GM19452 (cell line): ENCODE data around the gene ATRNL1.

ENCODE experiments used
- ATAC-seq: cut with Tn5 transposase; IDR thresholded peaks from one replicate; pipeline ENCODE4 v1.9.1; 2021; ENCODE audit not compliant: unreplicated experiment

ATRNL1 gene

DNA sequence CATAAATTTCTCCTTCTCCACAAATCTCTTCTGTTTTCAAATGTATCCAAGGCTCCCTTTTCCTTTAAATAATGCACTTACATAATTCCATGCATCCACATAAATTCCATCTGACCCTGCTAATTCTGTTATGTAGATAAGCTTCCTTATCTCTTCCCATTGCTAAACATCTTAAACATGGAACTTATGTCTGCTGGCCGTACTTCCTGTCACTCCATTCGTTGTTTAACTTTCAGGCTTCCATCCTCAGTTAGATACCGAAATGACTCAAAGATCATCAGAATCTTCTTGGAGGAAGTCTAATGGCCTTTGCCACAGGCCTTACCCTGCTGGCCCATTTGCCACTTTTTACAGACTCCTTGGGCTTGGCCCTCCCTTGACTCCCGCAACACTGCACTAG is 848.9 kb downstream of the ATRNL1 start:
- no peak for ATAC-seq

DNA sequence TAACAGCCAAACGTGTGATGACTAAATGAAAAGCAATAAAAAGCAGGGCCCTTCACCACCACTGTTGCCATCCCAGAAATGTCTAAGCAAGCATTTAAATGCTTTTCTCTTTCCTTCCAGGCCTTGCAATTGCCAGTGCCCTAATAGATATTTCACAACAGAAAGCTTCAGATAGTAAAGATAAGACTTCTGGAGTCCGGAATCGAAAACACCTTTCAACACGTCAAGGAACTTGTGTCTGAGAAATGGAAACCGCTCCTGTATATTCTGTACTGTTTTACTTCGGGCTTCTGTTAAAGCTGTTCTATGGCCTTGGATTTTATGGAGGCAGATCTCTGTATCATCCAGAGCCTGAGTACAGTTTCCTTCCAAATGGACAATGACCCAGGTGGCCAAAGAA is 851.4 kb downstream of the ATRNL1 start:
- no peak for ATAC-seq

DNA sequence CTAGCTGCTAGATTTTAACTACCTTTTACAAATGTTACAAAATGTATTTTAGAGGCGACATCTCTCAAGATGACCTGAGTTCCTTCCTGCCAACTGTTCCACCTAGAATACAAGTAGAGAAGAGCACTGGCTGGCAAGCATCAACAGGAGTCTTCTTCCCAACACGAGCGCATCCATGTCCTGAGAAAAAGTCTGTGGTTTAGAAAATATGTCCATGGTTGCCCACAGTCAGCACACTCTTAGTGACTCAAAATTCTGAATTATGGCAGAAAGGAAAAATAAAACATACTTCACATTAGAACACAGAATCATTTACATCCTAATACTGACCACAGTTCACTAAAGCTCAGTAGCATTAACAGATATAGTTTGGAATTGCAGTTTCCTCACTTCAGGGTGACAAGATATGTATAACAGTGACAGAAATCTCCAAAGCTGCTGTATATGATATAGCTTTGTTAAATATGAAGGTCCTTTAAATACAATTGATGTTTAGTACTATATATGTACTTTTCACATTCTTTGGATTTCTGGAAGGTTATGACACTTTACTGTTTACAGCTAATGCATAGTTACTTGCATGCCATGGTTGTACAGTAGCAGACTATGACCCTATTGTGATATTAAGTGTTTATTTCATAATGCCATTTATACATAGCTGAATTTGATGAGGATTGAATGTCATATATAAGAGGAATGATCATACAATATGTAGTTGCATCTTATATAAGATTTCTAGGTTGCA is 852.7 kb downstream of the ATRNL1 start:
- no peak for ATAC-seq

DNA sequence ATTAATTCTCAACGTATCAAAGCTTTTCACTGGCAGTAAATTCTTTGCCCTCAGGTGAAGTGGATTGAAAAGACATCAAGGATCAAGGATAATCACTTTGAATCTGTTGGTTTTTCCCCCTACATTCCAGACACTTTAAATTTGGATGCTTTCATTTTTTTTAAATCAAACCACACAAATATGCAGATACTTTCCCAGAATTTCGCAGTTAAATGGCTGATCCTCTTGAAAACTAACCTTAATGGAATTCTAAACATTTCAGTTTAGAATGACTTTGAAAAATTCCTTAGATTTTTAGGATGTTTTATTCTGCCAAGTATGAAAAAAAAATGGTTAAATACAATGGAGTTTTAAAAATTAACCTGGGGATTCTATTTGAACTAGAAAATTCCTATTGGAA is 853.9 kb downstream of the ATRNL1 start:
- ATAC-seq: no peak

DNA sequence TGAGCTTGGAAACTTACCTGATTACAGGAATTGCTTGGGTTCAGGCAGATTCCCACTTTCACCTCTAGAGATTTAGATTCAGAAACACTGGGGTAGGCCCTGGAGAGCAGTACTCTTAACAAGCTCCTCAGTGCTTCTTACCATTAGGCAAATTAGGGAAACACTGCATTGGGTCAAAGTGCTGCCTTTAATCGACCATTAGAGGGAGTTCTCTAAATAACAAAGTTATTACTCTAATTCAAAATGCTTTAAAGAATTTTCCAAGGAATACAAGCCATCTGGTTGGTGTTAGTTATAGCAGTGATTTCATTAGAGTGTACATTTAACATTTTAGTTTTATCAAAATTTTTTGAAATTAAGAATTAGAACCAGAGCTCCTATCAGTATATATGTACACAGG is 855.3 kb downstream of the ATRNL1 start:
- ATAC-seq: no peak

DNA sequence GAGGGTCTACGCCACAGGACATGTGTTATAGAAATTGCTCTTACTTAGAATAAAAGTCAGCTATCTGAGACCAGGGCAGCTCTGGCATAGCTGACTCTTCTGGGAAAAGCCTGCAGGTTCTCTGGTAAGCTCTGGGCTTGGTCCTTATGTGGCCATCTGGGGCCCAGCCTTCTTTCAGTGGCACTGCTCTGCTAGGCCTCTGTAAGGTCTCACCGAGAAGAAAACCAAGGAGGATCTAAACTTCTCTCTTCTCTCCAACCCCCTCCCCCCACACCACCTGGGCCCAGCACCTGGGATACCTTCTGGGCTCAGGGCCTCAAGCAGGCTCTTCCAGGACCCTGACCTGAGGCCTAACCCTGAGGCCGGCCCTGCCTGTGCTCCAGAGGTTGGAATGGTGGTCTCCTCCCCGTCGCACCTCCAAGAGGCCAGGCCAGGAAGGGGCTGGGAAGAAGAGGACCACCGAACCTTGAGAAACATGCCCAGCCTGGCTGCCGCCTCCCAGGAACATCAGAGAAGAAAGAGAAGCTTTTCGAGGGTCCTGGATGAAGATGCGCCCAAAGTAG is 856.2 kb downstream of the ATRNL1 start:
- ATAC-seq: no peak

DNA sequence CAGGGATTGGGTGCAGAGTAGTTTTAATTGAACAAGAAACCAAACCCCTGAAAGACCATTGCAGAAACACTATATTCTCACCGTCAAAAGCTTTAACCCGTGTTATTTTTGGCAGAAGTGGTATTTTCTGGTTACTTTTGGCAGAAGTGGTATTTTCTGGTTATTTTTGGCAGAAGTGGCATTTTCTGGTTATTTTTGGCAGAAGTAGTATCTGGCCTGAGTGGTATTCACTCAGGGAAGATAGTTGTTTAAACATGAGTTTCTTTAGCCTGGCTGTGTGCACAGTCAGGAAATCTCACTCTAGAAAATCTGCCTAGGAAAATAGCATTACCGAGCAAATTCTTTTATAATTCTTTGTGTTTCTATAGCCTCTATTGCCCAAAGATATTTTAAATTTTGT is 857.2 kb downstream of the ATRNL1 start:
- no peak for ATAC-seq

DNA sequence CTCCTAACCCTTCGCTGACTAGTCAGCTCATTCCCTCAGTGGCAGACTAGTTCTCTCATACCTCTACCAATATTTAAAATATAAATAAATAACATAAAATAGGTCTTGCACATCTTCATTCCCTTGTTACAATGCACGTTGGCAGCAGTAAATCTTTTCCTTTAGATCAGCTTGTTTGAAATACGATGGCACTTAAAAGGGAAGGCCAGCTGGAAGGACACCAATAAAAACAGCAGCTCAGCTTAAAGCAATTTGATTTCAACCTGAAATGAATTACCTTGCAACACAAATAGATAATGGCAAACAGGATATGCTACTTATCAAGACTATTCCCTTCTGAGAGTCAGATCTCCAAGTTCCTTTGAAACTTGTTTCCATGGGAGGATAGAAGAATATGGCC is 858.1 kb downstream of the ATRNL1 start:
- ATAC-seq: no peak

DNA sequence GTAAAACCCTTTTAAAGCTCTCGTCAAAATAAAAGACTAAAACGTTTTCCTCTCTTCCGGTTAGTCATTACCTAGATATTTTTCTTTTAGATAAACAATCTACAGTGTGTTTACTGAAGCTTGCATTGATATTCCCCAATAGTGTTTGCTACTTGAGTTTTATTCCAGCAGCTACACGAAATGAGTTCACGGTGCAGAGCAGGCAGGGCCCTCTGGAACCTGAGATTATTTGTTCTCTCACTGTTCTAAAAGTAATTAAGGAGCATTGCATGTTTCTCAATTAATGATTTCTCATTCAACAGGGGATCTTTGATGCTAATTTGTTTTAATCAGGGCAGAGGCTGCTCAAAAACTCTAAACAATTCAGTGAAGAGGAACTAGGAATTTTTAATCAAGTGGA is 860.1 kb downstream of the ATRNL1 start:
- no peak for ATAC-seq

DNA sequence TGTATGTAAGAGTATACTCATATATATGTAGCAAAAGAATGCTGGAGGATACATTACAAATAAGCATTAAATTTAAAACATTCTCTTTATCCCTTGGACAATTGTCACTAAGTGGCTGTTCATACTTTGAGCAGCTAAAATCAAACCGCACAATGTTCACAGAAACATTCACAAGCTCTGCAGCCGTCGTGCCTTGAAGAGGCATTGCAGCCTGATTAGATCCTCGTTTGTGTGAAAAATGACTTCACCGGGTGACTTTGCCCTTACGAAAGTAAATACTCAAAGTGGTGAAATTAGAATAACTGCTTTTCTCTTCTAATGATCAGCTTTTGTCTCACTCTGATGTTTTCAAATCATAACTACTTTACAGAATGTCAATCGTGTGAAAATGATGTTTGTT is 860.8 kb downstream of the ATRNL1 start:
- no peak for ATAC-seq

DNA sequence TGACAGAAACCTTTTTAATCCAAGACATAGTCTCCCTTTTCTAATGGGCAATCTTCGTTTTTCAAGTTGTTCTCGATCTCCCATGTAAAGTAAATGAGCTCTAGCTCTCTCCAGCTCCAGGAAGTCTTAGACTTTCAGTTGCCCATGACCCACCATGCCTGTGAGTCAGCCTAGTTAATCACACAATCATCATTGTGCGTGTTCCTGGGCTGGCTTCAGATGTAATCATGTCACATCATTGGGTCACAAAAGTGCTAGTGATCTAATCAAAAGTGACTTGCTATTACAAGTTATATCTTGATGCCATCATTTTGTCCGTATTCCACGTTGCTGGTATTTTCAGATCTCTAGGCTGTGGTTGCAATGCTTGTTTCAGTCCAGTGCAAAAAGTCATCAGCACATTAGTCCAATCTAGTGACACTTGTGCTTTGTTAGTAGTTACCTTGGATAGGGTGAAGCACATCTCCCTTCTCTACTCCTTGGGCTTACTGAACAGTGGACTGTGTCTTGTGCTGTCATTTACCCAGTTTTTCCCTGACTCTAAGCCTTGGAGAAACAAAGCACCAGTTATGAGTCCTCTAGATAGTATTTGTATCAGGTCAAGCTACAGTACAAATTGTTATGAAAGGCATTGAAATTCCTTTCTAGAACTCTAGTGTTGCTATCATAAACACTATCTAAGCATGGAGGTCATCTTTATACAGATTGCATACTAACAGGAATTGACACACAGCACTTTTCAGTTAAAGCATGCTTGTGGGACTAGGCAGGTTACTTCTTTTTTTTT is 863.3 kb downstream of the ATRNL1 start:
- ATAC-seq: no peak

DNA sequence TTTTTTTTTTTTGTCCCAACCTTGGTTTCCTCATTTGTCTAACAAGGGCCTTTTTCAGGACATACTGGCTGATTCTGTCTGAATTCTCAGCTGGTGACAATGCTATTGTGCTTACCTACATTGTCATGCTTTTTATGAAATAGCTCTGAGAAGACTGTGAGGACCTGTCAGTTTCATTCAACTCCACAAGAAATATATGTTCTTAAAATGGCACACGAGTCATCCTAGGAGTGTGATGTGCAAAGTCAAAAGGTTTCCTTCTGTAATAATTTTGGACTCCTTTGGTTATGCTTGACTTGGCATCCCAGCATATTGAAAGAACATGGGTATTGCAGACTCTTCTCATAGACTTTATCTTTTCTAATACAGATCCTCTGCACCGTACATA is 863.8 kb downstream of the ATRNL1 start:
- ATAC-seq: no peak

DNA sequence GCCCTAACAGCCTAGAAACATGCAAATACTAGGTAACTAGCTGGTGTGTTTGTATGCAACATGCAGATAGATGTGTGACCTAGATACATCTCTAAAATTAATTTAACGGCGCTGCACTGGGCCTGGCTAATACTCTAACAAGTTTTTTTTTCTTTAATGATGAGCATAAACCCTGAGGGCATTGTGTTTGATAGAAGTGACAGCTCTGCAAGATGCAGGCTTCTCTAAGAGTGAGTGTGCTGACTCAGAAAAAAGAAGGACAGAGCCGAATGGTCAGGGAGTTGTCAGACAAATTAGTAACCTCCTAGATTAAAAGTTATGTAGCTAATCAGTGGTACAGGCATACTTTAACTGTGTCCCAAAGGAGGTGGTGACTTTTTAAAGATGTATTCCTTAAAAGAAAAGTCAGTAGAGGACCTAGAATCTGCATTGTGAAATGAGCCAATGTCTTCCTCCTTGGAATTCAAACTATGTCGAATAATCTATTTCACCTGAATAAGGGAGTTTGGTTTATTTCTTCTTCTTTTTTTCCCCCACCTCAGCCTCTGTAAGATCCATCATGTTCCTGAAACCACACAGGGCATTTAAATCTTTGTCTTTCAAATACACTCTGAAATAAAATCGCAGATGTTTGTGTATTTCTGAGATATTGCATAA is 864.7 kb downstream of the ATRNL1 start:
- ATAC-seq: no peak

DNA sequence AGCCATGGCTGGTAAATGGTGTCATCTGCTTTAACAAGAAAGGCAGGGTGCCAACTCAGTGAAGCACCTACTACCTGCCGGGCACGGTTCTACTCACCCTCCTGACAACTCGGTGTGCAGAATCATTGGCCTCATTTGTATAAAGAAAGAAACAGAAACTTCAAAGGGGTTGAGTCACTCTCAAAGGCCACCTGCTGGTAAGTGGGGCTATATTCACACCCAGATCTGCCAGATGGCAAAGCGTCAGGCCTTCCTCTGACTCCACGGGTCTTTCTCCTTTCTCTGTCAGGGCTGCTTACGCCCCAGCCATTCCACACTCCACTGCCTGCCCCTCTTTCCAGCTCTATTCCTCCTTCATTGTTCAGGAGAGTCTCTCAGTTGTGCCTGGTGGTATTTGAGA is 870.7 kb downstream of the ATRNL1 start:
- no peak for ATAC-seq

DNA sequence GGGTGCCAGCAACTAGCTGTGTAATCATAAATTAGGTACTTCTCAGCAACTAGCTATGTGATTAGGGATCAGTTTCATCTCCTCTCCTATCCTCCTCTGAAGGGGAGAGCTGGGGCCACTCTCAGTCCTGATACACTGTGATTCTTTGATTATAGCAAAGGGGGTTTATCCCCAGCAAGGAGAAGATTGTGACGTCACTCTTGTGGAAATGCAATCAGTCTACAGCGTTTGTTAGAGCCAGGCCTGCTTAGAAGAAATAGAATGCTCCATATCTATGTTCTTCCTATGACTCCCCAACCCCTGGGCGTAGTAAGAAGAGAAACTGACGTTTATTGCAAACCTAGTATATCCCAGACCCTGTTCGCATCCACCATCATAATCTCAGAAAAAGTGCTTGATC is 871.7 kb downstream of the ATRNL1 start:
- no peak for ATAC-seq

DNA sequence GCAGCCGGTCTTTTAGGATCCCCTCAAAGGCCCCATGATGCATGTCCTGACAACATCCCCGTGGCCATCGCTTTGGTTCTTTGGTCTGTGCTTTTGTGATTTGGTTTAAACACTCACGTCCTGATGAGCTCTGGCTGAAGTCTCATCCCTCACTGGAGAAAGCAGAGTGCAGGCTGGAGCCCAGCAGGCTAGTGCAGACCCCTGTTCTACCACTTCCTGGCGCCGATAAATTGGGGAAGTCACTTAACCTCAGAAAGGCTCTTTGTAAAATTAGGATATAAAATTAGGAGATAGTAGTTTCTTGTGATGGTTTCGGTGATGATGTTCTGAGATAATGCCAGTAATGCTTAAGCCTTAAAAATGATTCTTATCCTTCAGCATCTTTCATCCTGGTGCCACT is 872.2 kb downstream of the ATRNL1 start:
- ATAC-seq: no peak

DNA sequence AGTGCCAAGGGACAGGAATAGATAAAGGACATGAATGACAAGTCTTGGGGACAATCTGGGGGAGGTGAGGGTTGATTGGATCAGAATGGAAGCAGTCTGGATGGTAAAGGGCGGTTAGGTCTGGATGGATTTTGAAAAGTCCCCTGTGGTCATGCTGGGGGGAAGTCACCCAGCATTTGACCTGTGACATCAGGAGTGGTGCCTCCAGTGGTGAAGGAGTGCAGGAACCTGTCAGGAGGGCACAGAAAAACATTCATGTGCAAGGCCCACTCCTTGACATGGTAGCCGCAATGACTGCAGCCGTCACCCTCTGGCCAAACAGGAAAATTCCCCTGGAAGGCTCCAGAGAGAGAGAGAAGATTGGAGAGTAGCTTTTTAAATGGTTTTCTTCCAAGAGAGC is 875.1 kb downstream of the ATRNL1 start:
- no peak for ATAC-seq

DNA sequence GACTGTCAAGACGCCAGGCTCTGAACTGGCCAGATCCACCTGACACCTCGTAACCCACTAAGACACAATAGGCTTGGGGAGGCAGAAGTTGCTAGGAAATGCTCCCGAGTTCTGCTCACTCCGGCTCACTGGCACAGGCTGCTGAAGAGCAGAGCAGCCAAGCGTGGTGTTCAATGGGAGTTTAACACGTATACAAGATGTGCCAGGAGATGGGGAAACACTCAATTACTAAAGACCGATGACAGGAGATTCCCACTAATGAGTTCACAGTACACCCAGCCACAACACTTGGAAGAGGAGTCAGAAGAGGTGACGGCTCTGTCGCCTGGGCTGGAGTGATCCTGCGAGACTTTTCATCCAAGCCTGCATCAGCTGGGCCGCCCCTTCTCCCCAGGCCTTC is 876.4 kb downstream of the ATRNL1 start:
- no peak for ATAC-seq

DNA sequence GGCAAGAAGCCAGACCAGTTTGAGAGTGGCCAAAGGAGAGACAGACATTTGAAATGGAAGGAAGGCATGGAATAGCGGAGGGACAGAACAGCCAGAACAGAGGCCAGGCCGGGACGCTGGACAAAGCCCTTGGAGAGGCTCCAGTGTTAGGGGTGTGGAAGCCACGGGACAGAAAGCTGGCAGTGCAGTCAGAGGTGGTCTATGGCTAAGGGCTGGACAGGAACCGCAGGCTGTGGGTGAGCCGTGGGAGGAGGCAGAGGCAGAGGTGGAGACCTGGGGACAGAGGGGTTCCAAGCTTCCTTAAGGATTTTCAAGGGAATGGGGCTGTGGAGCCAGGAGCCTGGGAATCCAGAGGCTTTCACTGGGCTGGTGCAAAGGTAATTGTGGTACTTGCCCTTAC is 878.8 kb downstream of the ATRNL1 start:
- ATAC-seq: no peak

DNA sequence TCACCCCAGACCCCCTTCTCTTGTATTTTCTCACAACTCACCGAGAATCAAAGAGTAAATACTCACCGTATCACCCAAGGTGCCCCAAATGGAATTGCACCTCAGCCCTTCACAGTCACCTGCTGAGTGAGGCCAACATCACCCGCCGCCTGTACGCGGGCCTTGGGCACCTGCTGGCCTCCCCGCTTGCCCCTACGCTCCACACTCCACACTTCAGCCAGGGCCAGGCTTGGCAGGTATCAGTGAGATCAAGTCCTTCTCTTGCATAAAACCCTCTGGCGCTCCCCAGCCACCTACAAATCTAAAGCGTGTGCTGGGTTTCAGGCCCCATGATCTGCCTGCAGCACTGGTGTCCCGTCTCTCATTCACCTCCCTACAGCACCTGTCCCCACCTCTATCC is 879.3 kb downstream of the ATRNL1 start:
- ATAC-seq: no peak

DNA sequence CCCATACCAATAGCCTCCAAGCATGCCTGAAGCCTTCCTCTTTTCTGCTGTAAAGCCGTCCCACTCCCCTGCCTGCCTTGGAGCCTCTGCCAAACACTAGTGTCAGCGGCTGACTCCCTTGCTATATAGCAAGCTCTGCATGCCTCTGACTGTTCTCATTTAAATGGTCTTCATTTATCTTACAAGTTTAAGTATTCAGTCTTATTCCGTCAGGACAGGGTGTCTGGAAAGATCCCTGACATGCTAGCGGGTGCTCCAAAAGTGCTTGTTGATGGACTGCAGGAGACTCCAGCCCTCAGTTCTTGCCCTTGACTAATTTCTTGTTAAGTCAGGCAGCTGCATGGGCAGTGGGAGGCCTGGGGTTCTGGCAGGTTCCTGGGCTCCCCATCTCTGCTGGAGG is 881.2 kb downstream of the ATRNL1 start:
- no peak for ATAC-seq
